Mesodermal cell (in vitro differentiated cells): ENCODE measurements around the gene RBPJL.

ENCODE experiments used
- H3K27ac ChIP-seq: 2 replicates; pipeline ENCODE4 v1.7.0; 2013; ENCODE audit warnings: mild to moderate bottlenecking, low read depth, low read length, moderate library complexity; ENCODE audit not compliant: severe bottlenecking
- H3K36me3 ChIP-seq: 2 replicates; pipeline ENCODE4 v1.7.1; 2013; ENCODE audit warnings: mild to moderate bottlenecking, low read length, moderate library complexity; ENCODE audit not compliant: control insufficient read depth, insufficient read depth
- H3K4me1 ChIP-seq: one replicate; pipeline ENCODE4 v1.7.1; 2013; ENCODE audit warnings: mild to moderate bottlenecking, low read length; ENCODE audit not compliant: insufficient read depth, control insufficient read depth, poor library complexity, severe bottlenecking
- H3K4me3 ChIP-seq: 2 replicates; pipeline ENCODE4 v1.7.0; 2013; ENCODE audit warnings: low read length, control low read depth, mild to moderate bottlenecking; ENCODE audit not compliant: insufficient read depth, poor library complexity, severe bottlenecking; ENCODE audit errors: extremely low read depth
- H3K9me3 ChIP-seq: 2 replicates; pipeline ENCODE4 v1.7.1; 2013; ENCODE audit warnings: mild to moderate bottlenecking, low read length, moderate library complexity; ENCODE audit not compliant: control insufficient read depth
- WGBS, 2 experiments: methylation state at CpG; one replicate each; pipeline ENCODE4 v1.1.5; 2013; ENCODE audit warnings: missing lambda C conversion rate in 2 of 2; ENCODE audit not compliant: insufficient coverage in 2 of 2; 5-methylcytosine and 5-hydroxymethylcytosine counted together

Gene RBPJL

GRCh38 chr20:45363611-45364492 lies 57.2 kb downstream of the RBPJL start:
- peak overlapping the region; percentile 95 for H3K27ac ChIP-seq
- WGBS, 2 experiments = 30 to 34% methylated on average over 16 to 18 of the region's 23 CpGs
- H3K4me1 ChIP-seq = peaks cover 24% of the 10 kb centered on the region

GRCh38 chr20:45365444-45365970 lies 58.9 kb downstream of the RBPJL start:
- Histone ChIP-seq H3K9me3 (no peaks in the 10 kb centered on the region), H3K36me3 (peaks cover 46% of the 10 kb centered on the region), H3K4me1 (peaks cover 10% of the 10 kb centered on the region), H3K4me3 (no peak overlapping the region), H3K27ac (no peak overlapping the region)
- WGBS, 2 experiments = 97 to 100% methylated on average over 1 to 5 of the region's 5 CpGs

More at GRCh38 chr20:45363611-45364492, 57.2 kb downstream of the RBPJL start:
- Histone ChIP-seq H3K4me3 (peak overlapping the region; percentile 71), H3K9me3 (no peaks in the 10 kb centered on the region), H3K36me3 (peaks cover 40% of the 10 kb centered on the region)

- H3K36me3 ChIP-seq = peaks cover 46% of the 10 kb centered on the region
- H3K4me1 ChIP-seq = peaks cover 10% of the 10 kb centered on the region
- no peak overlapping the region for H3K27ac ChIP-seq
- WGBS, 2 experiments = 83 to 100% methylated on average over 1 of the region's 1 CpG
- no peaks in the 10 kb centered on the region for H3K9me3 ChIP-seq
- no peak overlapping the region for H3K4me3 ChIP-seq
These were observed 59.6 kb downstream of the RBPJL start for GRCh38 chr20:45366192-45366591.

GRCh38 chr20:45366631-45367030 lies 60.0 kb downstream of the RBPJL start:
- 91 to 92% methylated on average over 10 to 11 of the region's 11 CpGs for WGBS, 2 experiments
- H3K4me1 ChIP-seq = peaks cover 10% of the 10 kb centered on the region
- H3K4me3 ChIP-seq = no peak overlapping the region
- H3K9me3 ChIP-seq = no peaks in the 10 kb centered on the region
- H3K27ac ChIP-seq = no peak overlapping the region
- H3K36me3 ChIP-seq = peaks cover 46% of the 10 kb centered on the region

- Histone ChIP-seq H3K9me3 (no peaks in the 10 kb centered on the region), H3K4me1 (peaks cover 10% of the 10 kb centered on the region), H3K4me3 (no peak overlapping the region), H3K27ac (no peak overlapping the region), H3K36me3 (peaks cover 46% of the 10 kb centered on the region)
These were observed 60.5 kb downstream of the RBPJL start for GRCh38 chr20:45367126-45367525.
